ENCODE results near the gene AIFM3.

DNA sequence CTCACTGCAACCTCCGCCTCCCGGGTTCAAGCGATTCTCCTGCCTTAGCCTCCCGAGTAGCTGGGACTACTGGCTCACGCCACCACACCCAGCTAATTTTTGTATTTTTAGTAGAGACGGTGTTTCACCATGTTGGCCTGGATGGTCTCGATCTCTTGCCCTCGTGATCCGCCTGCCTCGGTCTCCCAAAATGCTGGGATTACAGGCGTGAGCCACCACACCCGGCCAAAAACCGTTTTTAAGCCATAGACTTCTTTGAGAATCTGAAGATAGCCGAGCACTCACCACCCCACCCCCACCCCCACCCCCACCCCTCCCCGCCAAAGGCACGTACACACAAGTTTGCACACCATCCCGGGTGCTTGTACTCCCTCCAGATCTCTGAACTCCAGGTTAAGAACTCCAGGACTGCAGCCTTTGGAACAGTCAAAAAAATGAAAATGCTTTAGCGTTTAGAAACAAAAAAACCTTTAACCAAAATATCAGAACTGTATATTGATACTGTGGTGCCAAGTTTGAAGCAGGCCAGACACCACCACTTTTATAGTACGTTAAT lies 48.3 kb upstream of the AIFM3 start:
- TF ChIP-seq, protein P1, sequence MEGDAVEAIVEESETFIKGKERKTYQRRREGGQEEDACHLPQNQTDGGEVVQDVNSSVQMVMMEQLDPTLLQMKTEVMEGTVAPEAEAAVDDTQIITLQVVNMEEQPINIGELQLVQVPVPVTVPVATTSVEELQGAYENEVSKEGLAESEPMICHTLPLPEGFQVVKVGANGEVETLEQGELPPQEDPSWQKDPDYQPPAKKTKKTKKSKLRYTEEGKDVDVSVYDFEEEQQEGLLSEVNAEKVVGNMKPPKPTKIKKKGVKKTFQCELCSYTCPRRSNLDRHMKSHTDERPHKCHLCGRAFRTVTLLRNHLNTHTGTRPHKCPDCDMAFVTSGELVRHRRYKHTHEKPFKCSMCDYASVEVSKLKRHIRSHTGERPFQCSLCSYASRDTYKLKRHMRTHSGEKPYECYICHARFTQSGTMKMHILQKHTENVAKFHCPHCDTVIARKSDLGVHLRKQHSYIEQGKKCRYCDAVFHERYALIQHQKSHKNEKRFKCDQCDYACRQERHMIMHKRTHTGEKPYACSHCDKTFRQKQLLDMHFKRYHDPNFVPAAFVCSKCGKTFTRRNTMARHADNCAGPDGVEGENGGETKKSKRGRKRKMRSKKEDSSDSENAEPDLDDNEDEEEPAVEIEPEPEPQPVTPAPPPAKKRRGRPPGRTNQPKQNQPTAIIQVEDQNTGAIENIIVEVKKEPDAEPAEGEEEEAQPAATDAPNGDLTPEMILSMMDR (IDR thresholded peaks at IDR 0.05) = no peak
- TF ChIP-seq POLR2A (IDR thresholded peaks at IDR 0.05) = no peak
